Measurements from ENCODE around the gene MGMT.

The MGMT gene

DNA sequence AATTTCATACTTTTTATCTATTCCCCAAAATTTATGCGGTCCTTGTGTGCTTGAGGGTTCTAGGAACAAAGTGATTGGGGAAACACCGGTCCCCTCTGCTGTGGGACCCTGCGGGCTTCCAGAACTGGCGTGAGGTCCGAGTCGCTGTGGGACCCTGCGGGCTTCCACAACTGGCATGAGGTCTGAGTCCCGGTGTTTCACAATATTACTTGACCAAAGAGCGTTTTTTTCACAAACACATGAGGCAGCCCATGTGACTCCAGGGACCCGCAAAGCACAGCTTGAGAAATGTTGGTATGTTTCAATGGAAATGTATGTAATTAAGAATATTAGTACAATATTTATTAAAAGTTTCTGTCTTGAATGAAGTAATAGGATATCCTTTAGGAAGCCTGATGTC, 212.2 kb downstream of the MGMT start:
- no peak overlapping the region for H3K27ac ChIP-seq
- TF ChIP-seq, protein P1, sequence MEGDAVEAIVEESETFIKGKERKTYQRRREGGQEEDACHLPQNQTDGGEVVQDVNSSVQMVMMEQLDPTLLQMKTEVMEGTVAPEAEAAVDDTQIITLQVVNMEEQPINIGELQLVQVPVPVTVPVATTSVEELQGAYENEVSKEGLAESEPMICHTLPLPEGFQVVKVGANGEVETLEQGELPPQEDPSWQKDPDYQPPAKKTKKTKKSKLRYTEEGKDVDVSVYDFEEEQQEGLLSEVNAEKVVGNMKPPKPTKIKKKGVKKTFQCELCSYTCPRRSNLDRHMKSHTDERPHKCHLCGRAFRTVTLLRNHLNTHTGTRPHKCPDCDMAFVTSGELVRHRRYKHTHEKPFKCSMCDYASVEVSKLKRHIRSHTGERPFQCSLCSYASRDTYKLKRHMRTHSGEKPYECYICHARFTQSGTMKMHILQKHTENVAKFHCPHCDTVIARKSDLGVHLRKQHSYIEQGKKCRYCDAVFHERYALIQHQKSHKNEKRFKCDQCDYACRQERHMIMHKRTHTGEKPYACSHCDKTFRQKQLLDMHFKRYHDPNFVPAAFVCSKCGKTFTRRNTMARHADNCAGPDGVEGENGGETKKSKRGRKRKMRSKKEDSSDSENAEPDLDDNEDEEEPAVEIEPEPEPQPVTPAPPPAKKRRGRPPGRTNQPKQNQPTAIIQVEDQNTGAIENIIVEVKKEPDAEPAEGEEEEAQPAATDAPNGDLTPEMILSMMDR (conservative IDR thresholded peaks at IDR 0.05) = no peak

DNA sequence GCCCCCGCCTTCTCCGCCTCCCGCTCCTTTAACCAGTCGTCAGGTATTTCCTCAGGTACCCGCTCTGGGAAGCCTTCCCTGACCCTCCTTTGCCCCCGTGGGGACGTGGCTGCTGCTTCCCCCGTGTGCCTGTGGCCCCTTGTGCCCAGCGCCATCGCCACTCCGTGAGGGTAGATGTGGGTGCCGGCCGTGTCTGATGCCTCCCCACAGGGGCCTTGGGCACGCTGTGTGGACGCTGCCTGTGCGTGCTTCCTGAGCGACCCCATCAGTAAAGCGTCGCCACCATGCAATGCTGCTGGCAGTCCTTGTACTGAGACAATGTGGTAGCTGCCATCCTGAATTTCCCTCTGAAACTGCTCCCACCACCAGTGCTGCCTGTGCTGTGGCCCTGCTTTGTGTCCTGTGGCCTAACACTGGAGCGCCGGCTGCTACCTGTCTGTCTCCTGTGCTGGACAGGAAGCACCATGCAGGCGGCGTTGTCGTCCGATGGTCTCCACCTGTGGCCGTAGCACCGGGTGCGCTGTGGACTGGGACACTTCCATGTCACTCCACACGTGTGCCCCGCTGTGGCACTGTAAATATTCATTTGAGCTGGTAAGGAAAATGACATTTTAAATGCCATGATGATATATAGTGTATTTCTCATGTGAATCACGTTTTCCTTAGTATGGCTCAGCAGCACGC, 213.8 kb downstream of the MGMT start:
- TF ChIP-seq, protein P1 (conservative IDR thresholded peaks at IDR 0.05) = no peak

DNA sequence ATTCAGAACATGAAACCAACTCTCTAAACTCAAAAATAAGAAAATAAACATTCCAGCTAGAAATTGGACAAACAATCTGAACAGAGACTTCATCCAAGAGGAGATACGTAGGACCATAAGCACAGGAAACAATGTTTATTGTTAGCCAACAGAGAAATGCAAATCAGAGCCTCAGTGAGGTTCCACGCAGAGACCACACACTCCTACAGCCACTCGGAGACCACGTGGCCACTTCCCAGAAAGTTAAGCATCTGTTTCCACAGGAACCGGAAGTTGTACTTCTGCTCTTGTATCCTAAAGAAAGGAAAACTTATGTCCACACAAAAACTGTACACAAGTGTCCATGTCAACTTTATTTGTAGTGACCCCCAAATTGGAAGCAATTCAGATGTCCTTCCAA, 214.8 kb downstream of the MGMT start:
- TF ChIP-seq, protein P1 (conservative IDR thresholded peaks at IDR 0.05) = no peak

More for the DNA sequence above, 213.8 kb downstream of the MGMT start:
- H3K27ac ChIP-seq = no peak overlapping the region

DNA sequence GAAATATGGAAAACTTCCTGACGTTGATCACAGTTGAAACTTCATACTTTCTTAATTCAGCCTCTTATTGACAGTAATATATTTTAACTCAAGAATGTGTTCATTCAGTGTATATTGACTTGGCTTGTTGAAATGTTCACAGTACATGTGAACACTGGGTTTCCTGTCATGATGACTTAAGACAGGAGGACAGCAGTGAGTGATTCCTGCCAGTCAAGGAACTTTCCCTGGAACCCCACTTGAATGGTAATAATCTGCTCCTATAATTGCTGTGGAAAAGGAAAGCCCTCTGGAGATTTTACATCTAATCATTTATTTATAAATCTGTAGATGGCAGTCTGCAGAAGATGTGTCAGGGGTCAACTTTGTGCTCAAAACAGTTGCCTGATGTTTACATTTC, 216.5 kb downstream of the MGMT start:
- H3K27ac ChIP-seq = no peak overlapping the region
- TF ChIP-seq, protein P1 (conservative IDR thresholded peaks at IDR 0.05) = no peak

More for the DNA sequence above, 214.8 kb downstream of the MGMT start:
- H3K27ac ChIP-seq = no peak overlapping the region

DNA sequence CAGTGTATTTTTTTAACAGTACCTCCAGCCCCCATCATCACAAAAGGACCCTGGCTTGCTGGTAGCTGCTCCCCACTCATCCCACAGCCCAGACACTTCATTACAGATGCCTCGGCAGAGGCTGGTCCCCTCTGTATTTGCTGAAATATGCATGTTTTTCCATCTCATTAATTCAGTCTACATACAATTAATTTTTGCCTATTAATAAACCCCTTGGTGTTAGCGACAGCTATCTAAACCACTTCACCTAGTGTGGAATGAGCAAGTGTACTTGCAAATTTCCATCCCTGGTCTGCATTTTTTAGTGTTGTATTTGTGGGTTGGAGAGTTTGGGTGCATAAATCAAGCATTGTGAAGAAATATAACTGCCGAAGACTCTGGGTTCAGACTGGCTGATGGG, 216.9 kb downstream of the MGMT start:
- no peak overlapping the region for H3K27ac ChIP-seq
- TF ChIP-seq, protein P1 (conservative IDR thresholded peaks at IDR 0.05) = no peak

DNA sequence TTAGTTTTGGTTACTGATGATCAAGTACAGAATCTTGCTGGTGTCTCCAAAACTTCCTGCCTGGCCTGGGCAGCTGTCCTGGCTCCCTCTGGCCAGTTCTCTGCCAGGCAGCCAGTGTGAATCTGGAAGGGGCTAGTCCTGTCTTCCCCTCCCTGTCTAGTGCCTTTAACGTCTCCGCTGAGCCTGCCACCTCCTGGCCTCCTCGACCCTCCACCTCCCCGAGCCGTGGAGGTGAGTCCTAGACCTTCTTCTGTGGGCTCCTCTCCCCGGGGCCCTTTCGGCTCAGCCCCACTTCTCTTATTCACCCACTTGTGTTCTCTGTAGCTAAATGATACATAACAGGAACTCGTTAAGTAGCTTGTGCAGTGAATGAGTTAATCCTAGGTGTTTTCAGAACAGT, 218.2 kb downstream of the MGMT start:
- no peak overlapping the region for H3K27ac ChIP-seq
- TF ChIP-seq, protein P1 (conservative IDR thresholded peaks at IDR 0.05) = no peak

DNA sequence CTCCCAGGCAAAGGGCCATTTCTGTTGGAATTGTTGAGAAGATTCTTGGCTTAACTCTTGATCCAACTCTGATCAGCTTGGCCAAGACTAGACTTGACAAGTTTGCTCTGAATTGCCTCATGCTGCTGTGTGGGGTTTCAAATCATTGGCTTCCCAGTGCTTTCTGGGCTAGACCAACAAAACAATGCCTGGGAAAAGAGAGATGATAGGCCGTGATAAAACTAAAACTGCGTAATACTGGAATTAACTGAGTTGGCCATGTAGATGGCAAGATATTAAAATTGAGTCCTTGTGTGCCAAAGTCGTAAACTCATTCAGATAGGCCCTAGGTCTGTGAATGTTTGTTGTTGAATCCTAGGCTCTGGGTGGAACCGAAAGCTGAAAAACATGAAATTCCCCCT, 222.6 kb downstream of the MGMT start:
- TF ChIP-seq, protein P1 (conservative IDR thresholded peaks at IDR 0.05) = no peak
- H3K27ac ChIP-seq = no peak overlapping the region

All from VCaP (cell line).